Suprapubic skin (tissue), 3 donors: ENCODE results near the gene FNDC8.

ENCODE experiments used
- CTCF ChIP-seq, 2 donors: fragments of 200-600 bp in 1 of 2; fragments of 450-650 bp in 1 of 2; sonication (generic) in 1 of 2; IDR thresholded peaks; one replicate each; pipeline ENCODE4 v1.5.1; 2016 to 2019; ENCODE audit warnings: antibody characterized with exemption in 2 of 2, mild to moderate bottlenecking in 1 of 2, moderate library complexity in 1 of 2
- EP300 ChIP-seq: sonication (generic); formaldehyde crosslinking; IDR thresholded peaks from one replicate; pipeline ENCODE4 v1.6.1; 2017; ENCODE audit warnings: antibody characterized with exemption
- POLR2A ChIP-seq, 2 donors: fragments of 450-650 bp; IDR thresholded peaks; one replicate each; pipeline ENCODE4 v1.6.1; 2017; ENCODE audit warnings: antibody characterized with exemption in 2 of 2, mild to moderate bottlenecking in 2 of 2, moderate library complexity in 2 of 2

- TF ChIP-seq CTCF (IDR thresholded peaks at IDR 0.05) (no peak), EP300 (no peak), POLR2A (IDR thresholded peaks at IDR 0.05) (no peak)
These were observed 41.6 kb upstream of the FNDC8 start for GRCh38 chr17:35079547-35080423.
